Measurements from ENCODE around the gene ARID3B.

GRCh38 chr15:74579001-74579400 is 38.0 kb downstream of the ARID3B start:
- TF ChIP-seq, protein P1, sequence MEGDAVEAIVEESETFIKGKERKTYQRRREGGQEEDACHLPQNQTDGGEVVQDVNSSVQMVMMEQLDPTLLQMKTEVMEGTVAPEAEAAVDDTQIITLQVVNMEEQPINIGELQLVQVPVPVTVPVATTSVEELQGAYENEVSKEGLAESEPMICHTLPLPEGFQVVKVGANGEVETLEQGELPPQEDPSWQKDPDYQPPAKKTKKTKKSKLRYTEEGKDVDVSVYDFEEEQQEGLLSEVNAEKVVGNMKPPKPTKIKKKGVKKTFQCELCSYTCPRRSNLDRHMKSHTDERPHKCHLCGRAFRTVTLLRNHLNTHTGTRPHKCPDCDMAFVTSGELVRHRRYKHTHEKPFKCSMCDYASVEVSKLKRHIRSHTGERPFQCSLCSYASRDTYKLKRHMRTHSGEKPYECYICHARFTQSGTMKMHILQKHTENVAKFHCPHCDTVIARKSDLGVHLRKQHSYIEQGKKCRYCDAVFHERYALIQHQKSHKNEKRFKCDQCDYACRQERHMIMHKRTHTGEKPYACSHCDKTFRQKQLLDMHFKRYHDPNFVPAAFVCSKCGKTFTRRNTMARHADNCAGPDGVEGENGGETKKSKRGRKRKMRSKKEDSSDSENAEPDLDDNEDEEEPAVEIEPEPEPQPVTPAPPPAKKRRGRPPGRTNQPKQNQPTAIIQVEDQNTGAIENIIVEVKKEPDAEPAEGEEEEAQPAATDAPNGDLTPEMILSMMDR (IDR thresholded peaks at IDR 0.05): no peak
- no peak for TF ChIP-seq POLR2A (IDR thresholded peaks at IDR 0.05)

Measured in tibial nerve (tissue), 3 donors.